A549 (cell line): ENCODE results near the gene MINDY4.

Source experiments
- MAX ChIP-seq: IDR thresholded peaks from 2 replicates; pipeline ENCODE4 v1.6.1; 2012
- MYC ChIP-seq: IDR thresholded peaks from 2 replicates; pipeline ENCODE4 v1.6.1; 2012; ENCODE audit warnings: mild to moderate bottlenecking, inconsistent platforms, low read length, improper control_type of control experiment, borderline replicate concordance
- POLR2A ChIP-seq: IDR thresholded peaks from 2 replicates; pipeline ENCODE4 v1.6.1; 2012; ENCODE audit warnings: mild to moderate bottlenecking, low read length
- RNF2 ChIP-seq: fragments of 200-600 bp; sonication (generic); IDR thresholded peaks from 2 replicates; pipeline ENCODE4 v1.6.1; 2016; ENCODE audit warnings: low read depth, mild to moderate bottlenecking, antibody characterized with exemption, moderate library complexity, borderline replicate concordance
- SMC3 ChIP-seq: fragments of >200 bp; sonication (Bioruptor Twin); formaldehyde crosslinking; IDR thresholded peaks from 3 replicates; pipeline ENCODE4 v1.6.1; 2018; ENCODE audit warnings: inconsistent platforms
- ZFP36 ChIP-seq: fragments of 450-650 bp; IDR thresholded peaks from 2 replicates; pipeline ENCODE4 v1.6.1; 2014; ENCODE audit warnings: borderline replicate concordance; ENCODE audit not compliant: partially characterized antibody
- TF ChIP-seq, protein P1 (sequence below): fragments of >200 bp; sonication (Bioruptor Twin); formaldehyde crosslinking; IDR thresholded peaks from 3 replicates; pipeline ENCODE4 v1.5.1; 2016
- TF ChIP-seq, protein P2 (sequence below): IDR thresholded peaks from 2 replicates; pipeline ENCODE4 v1.6.1; 2012

DNA sequence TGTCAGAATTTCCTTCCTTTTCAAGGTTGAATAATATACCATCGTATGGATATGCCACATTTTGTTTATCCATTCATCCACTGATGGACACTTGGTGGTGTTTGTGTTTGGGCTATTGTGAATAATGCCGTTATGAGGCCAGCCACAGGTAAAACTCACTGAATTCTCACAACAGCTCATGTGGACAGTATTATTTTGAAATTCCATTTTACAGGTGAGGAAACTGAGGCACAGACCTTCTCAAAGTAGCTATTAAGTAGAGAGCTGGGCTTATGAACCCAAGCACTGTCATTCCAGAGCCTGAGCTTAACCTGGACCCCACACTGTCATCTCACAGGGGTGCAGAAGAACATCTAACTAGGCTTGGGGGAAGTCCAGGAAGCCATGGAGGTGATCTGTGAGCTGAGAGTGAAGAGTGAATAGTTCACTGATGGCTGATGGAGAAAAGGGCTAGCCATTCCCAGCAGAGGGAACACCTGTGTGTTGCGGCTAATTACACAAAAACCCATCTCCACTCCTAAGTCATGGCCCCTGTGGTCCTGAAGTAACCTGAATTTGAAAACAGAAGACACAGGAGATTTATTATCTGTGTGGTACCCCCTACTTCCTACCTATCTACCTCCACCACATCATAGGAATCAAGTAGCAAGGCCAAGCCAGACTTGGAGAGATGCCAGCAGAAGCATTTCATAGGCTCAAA lies 10.6 kb upstream of the MINDY4 start:
- TF ChIP-seq, protein P1, sequence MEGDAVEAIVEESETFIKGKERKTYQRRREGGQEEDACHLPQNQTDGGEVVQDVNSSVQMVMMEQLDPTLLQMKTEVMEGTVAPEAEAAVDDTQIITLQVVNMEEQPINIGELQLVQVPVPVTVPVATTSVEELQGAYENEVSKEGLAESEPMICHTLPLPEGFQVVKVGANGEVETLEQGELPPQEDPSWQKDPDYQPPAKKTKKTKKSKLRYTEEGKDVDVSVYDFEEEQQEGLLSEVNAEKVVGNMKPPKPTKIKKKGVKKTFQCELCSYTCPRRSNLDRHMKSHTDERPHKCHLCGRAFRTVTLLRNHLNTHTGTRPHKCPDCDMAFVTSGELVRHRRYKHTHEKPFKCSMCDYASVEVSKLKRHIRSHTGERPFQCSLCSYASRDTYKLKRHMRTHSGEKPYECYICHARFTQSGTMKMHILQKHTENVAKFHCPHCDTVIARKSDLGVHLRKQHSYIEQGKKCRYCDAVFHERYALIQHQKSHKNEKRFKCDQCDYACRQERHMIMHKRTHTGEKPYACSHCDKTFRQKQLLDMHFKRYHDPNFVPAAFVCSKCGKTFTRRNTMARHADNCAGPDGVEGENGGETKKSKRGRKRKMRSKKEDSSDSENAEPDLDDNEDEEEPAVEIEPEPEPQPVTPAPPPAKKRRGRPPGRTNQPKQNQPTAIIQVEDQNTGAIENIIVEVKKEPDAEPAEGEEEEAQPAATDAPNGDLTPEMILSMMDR: no peak
- TF ChIP-seq POLR2A (no peak), MAX (no peak), MYC (no peak), SMC3 (no peak), RNF2 (no peak), ZFP36 (no peak)
- TF ChIP-seq, protein P2, sequence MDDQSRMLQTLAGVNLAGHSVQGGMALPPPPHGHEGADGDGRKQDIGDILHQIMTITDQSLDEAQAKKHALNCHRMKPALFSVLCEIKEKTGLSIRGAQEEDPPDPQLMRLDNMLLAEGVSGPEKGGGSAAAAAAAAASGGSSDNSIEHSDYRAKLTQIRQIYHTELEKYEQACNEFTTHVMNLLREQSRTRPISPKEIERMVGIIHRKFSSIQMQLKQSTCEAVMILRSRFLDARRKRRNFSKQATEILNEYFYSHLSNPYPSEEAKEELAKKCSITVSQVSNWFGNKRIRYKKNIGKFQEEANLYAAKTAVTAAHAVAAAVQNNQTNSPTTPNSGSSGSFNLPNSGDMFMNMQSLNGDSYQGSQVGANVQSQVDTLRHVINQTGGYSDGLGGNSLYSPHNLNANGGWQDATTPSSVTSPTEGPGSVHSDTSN: no peak
